T-helper 1 cell treated with Interleukin-12 subunit alpha and Interleukin-12 subunit beta and Interleukin-4 antibody, amounts not matched to agents 30 ng/mL and 1 ng/mL, for 36 hours (primary cell): ENCODE data around the gene RRAS2. TPM values are rescaled to one million over a fixed set of nuclear protein-coding genes. Genes with fewer than 3 reads are reported as not detected.

Experiments used
- intact Hi-C: fragments of 100-400 bp; cut with micrococcal nuclease; formaldehyde crosslinking; loops from one replicate; pipeline ENCODE4 v1.15.1; 2024
- total RNA-seq: library from RNA; stranded (reverse); gene quantifications from 2 replicates; pipeline ENCODE4 v1.2.3, GENCODE V29; 2022

Gene RRAS2
- total RNA-seq, 1 donor from 2014 or later, result 73.5 TPM

- intact Hi-C loops, result no loop called here
These were observed 16.1 kb downstream of the RRAS2 start for GRCh38 chr11:14342906-14343305.

- intact Hi-C loops, result no loop called here
These were observed 17.0 kb downstream of the RRAS2 start for GRCh38 chr11:14341968-14342367.

GRCh38 chr11:14340721-14341120, 18.3 kb downstream of the RRAS2 start:
- intact Hi-C loops, result no loop called here

GRCh38 chr11:14339356-14339755, 19.6 kb downstream of the RRAS2 start:
- intact Hi-C loops, result loop anchor here (2.0 kb wide), 1 partner anchor 13 kb away; no protein-coding TSS in a partner anchor

DNA sequence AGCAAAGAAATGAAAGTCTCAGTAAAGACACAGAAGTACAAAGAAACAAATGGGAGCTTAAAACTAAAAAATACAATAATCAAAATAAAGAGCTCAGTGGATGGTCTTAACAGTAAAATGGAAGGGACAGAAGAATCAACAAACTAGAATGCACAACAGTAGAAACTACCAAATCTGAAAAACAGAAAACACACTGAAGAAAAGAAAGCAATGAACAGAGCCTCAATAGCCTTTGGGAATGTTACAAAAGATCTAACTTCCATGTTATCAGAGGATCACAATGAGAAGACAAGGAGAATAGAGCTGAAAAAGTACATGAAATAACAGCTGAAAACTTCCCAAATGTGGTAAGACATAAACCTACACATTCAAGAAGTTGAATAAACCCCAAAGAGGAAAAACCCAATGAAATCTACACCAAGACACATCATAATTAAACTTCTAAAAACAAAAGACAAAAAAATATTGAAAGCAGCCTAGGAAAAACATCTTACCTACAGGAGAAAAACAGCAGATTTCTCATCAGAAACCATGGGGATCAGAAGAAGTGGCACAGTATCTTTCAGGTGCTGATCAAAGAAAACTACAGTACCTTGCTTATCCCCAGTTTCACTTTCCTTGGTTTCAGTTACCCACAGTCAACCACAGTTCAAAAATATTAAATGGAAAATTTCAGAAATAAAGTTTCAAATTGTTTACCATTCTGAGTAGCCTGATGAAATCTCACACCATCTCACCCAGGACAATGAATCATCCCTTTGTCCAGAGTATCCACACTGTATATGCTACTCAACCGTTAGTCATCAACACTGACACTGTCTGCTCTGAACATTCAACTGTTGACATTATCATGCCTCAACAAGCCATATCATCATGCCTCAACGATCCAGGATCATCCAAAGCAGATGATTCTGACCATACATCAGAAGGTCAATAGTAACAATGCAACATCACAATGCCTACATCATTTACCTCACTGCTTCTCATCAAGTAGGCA, 22.2 kb downstream of the RRAS2 start:
- intact Hi-C loops, result loop anchor here (2.0 kb wide), 1 partner anchor 16 kb away; no protein-coding TSS in a partner anchor

DNA sequence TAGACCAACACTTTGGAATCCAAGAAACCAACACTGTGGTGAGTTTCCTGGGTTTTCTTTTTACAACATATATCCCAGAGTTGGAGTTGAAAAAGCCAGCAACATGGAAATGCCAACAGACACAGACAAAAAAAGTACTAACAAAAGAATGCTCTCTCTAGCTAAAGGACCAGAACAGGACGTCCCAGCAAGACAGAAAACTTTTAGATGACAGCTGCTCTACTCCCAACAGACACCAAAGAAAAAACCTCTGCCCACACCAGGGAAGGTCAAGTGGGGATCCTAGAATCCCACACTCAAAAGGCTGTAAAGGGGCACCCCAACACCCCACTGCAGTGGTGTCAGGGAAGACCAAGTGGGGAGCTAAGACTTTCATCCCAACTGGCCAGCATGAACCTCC, 23.3 kb downstream of the RRAS2 start:
- intact Hi-C loops, result loop anchor here (2.0 kb wide), 1 partner anchor 15 kb away; no protein-coding TSS in a partner anchor

GRCh38 chr11:14334893-14335292, 24.1 kb downstream of the RRAS2 start:
- intact Hi-C loops, result no loop called here

- intact Hi-C loops, result no loop called here
These were observed 24.8 kb downstream of the RRAS2 start for GRCh38 chr11:14334192-14334591.

GRCh38 chr11:14331476-14332136, 27.4 kb downstream of the RRAS2 start:
- intact Hi-C loops, result no loop called here

DNA sequence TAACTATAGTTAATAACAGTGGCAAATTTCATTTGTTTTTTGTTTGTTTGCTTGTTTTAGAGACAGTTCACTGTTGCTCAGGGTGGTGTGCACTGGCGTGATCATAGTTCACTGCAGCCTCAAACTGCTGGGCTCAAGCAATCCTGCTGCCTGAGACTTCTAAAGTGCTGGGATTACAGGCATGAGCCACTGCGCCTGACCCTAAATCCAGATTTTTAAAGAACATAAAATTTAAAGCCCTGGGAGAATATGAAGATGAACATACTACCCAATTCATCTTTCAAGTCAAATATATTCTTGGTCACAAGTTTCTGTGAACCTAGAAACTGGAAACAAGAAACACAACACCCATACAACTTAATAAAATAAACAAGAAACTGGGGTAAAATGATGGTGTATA, 28.1 kb downstream of the RRAS2 start:
- intact Hi-C loops, result no loop called here

- intact Hi-C loops, result no loop called here
These were observed 29.3 kb downstream of the RRAS2 start for GRCh38 chr11:14329702-14330101.

DNA sequence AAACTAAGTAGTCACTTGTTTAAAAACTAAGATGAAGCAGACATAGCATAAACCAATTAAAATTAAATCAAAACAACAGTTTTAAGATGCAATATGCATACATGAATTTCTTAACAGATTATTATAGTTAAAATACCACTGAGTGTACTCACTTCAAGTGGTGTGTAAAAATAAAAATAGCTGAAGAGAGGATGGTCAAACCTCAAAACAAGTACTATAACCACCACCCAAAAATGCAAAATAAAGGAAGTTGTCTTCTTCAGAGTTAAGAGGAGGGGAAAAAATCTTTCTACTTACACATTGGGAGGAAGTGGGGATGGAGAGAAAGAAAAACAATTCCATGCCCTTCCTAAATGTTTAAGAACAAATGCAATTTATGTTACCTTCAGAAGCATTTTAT, 31.9 kb downstream of the RRAS2 start:
- intact Hi-C loops, result no loop called here

- intact Hi-C loops, result no loop called here
These were observed 35.8 kb downstream of the RRAS2 start for GRCh38 chr11:14323118-14323676.

GRCh38 chr11:14322510-14322909, 36.5 kb downstream of the RRAS2 start:
- intact Hi-C loops, result no loop called here

- intact Hi-C loops, result loop anchor here (1.0 to 2.0 kb wide), 7 partner anchors 11 to 652 kb away; partner anchors contain the start of gene FAR1
These were observed 39.0 kb downstream of the RRAS2 start for GRCh38 chr11:14320020-14320419.

GRCh38 chr11:14318581-14318981, 40.4 kb downstream of the RRAS2 start:
- intact Hi-C loops, result no loop called here

DNA sequence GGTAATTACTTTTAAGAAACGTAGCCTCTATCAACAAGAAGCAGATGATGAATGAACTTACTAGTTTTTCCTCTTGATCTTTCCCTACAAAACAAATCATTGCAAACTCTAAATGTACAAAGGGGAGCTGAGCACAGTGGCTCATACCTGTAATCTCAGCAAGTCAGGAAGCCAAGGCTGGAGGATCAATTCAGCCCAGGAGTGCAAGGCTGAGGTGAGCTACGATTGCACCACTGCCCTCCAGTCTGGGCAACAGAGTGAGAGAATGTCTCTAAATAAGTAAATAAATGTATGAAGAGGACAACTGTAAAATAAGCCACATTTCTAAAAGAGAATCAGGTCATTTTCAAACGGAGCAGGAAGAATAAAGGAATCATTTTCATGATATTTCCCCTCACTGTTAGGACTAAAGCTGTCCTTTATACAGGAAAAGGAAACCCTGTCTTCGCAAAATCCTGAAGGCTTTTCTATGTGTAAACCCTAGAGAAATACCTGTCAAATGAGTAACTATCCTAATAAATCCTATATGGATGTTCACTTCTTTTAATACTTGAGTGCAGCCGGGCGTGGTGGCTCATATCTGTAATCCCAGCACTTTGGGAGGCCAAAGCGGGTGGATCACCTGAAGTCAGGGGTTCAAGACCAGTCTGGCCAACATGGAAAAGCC, 41.2 kb downstream of the RRAS2 start:
- intact Hi-C loops, result no loop called here

GRCh38 chr11:14315130-14315529, 43.9 kb downstream of the RRAS2 start:
- intact Hi-C loops, result no loop called here

GRCh38 chr11:14314127-14314526, 44.9 kb downstream of the RRAS2 start:
- intact Hi-C loops, result no loop called here

- intact Hi-C loops, result no loop called here
These were observed 46.1 kb downstream of the RRAS2 start for GRCh38 chr11:14312736-14313438.

GRCh38 chr11:14310679-14311078, 48.3 kb downstream of the RRAS2 start:
- intact Hi-C loops, result no loop called here
